B cell (primary cell): Measurements from ENCODE around the gene SEMA4D. TPM values are rescaled to one million over a fixed set of nuclear protein-coding genes. Genes with fewer than 3 reads are reported as not detected.

Experiments used
- ATAC-seq: fragments of 200-7000 bp; cut with Tn5 transposase; one replicate; pipeline ENCODE4 v1.10.0; 2021; ENCODE audit warnings: low read depth, mild to moderate bottlenecking, moderate number of reproducible peaks, moderate library complexity
- CTCF ChIA-PET: fragments of 350-600 bp; sonication (Branson Sonifier 250); formaldehyde crosslinking; loops from one replicate; lab custom pipeline; 2021; ENCODE audit warnings: antibody characterized with exemption, inconsistent platforms; lab: Charles Lee
- POLR2A ChIA-PET: fragments of 350-600 bp; sonication (Branson Sonifier 250); formaldehyde crosslinking; loops from one replicate; lab custom pipeline; 2021; ENCODE audit warnings: antibody characterized with exemption; lab: Charles Lee
- DNase-seq: peaks from one replicate; pipeline ENCODE4 v3.0.0; 2013
- H2AFZ ChIP-seq: 2 replicates; pipeline ENCODE4 v1.6.1; 2012; ENCODE audit warnings: mild to moderate bottlenecking, low read depth, low read length; ENCODE audit not compliant: insufficient read depth, poor library complexity, severe bottlenecking
- H3K27ac ChIP-seq, 2 donors: 1 replicate in 1 of 2; 2 replicates in 1 of 2; pipeline ENCODE4 v1.5.1; 2012 to 2013; ENCODE audit warnings: low read length in 2 of 2, mild to moderate bottlenecking in 2 of 2, moderate library complexity in 1 of 2
- H3K27me3 ChIP-seq, 4 experiments: fragments of 200-600 bp in 1 of 4; sonication (generic) in 1 of 4; replicated peaks in 1 of 4; 1 replicate in 2 of 4; 2 replicates in 2 of 4; pipeline versions ENCODE4 v1.6.1 to v1.7.0; 2013 to 2016; ENCODE audit warnings: low read length in 3 of 4, mild to moderate bottlenecking in 2 of 4, mixed read lengths in 1 of 4, moderate library complexity in 1 of 4; ENCODE audit not compliant: insufficient read depth in 4 of 4, control insufficient read depth in 3 of 4; ENCODE audit errors: control extremely low read depth in 1 of 4
- H3K36me3 ChIP-seq, 2 experiments: replicated peaks in 1 of 2; 1 replicate in 1 of 2; 2 replicates in 1 of 2; pipeline versions ENCODE4 v1.6.1 to v1.7.1; 2013; ENCODE audit warnings: low read length in 1 of 2; ENCODE audit not compliant: insufficient read depth in 2 of 2, control insufficient read depth in 1 of 2; ENCODE audit errors: control extremely low read depth in 1 of 2, extremely low read depth in 1 of 2
- H3K4me1 ChIP-seq, 2 donors: fragments of 200-600 bp in 1 of 2; sonication (generic) in 1 of 2; 1 replicate in 1 of 2; 2 replicates in 1 of 2; pipeline versions ENCODE4 v1.5.1 to v1.6.1; 2013 to 2017; ENCODE audit warnings: low read length in 2 of 2; ENCODE audit not compliant: control insufficient read depth in 2 of 2, insufficient read depth in 2 of 2
- H3K4me2 ChIP-seq: replicated peaks from 2 replicates; pipeline ENCODE3; 2012; ENCODE audit warnings: mild to moderate bottlenecking, low read depth, low read length; ENCODE audit not compliant: poor library complexity, severe bottlenecking
- H3K4me3 ChIP-seq, 5 experiments: fragments of 200-600 bp in 1 of 5; sonication (generic) in 1 of 5; 1 replicate in 3 of 5; 2 replicates in 2 of 5; pipeline versions ENCODE4 v1.5.1 to v1.7.0; 2011 to 2016; ENCODE audit warnings: low read length in 4 of 5, mild to moderate bottlenecking in 4 of 5, low read depth in 2 of 5, control low read depth in 1 of 5, moderate library complexity in 1 of 5; ENCODE audit not compliant: insufficient read depth in 1 of 5; ENCODE audit errors: control extremely low read depth in 1 of 5, extremely low read depth in 1 of 5
- H3K79me2 ChIP-seq: fragments of 200-600 bp; sonication (generic); one replicate; pipeline ENCODE4 v1.6.0; 2016; ENCODE audit warnings: low read length; ENCODE audit not compliant: control insufficient read depth, insufficient read depth
- H3K9ac ChIP-seq: fragments of 200-600 bp; sonication (generic); 2 replicates; pipeline ENCODE4 v1.6.1; 2017; ENCODE audit warnings: mild to moderate bottlenecking, low read length, moderate library complexity
- H3K9me3 ChIP-seq, 3 donors: one replicate each; pipeline versions ENCODE4 v1.6.1 to v1.7.1; 2013; ENCODE audit warnings: low read length in 2 of 3; ENCODE audit not compliant: control insufficient read depth in 2 of 3, insufficient read depth in 1 of 3; ENCODE audit errors: control extremely low read depth in 1 of 3
- H4K20me1 ChIP-seq: 2 replicates; pipeline ENCODE4 v1.6.0; 2012; ENCODE audit warnings: mild to moderate bottlenecking, low read length; ENCODE audit not compliant: insufficient read depth, control insufficient read depth, poor library complexity, severe bottlenecking
- H3K27ac Mint-ChIP-seq: one replicate; pipeline ENCODE4 v1.8.0; 2021; ENCODE audit warnings: mixed read lengths
- H3K27me3 Mint-ChIP-seq: one replicate; pipeline ENCODE4 v1.8.0; 2021; ENCODE audit warnings: mixed read lengths
- H3K4me1 Mint-ChIP-seq: one replicate; pipeline ENCODE4 v1.8.0; 2021; ENCODE audit warnings: mixed read lengths
- H3K4me3 Mint-ChIP-seq: one replicate; pipeline ENCODE4 v1.8.0; 2021; ENCODE audit warnings: mixed read lengths
- H3K9me3 Mint-ChIP-seq: one replicate; pipeline ENCODE4 v1.8.0; 2022; ENCODE audit warnings: mixed read lengths; ENCODE audit not compliant: insufficient read depth
- EZH2 ChIP-seq: IDR thresholded peaks from 2 replicates; pipeline ENCODE4 v1.6.1; 2012; ENCODE audit warnings: borderline replicate concordance, low read depth, mild to moderate bottlenecking, moderate library complexity, low read length; ENCODE audit not compliant: insufficient read depth, poor library complexity, severe bottlenecking
- WGBS: methylation state at CpG from one replicate; pipeline ENCODE4 v1.1.5; 2013; ENCODE audit warnings: missing lambda C conversion rate; ENCODE audit not compliant: insufficient coverage; 5-methylcytosine and 5-hydroxymethylcytosine counted together
- intact Hi-C: fragments of 100-400 bp; cut with micrococcal nuclease; formaldehyde crosslinking; loops from one replicate; pipeline ENCODE4 v1.10.0; 2022
- polyA plus RNA-seq: library from polyadenylated mRNA; depleted of rRNA; stranded (reverse); fragments of >200 nt; gene quantifications from 2 replicates; pipeline ENCODE4 v1.2.3, GENCODE V29; 2012
- total RNA-seq, 2 donors: library from RNA; stranded (reverse); fragments of 120-200 nt in 1 of 2; gene quantifications; 1 replicate in 1 of 2; 2 replicates in 1 of 2; pipeline versions ENCODE4 v1.2.3 to v1.2.4, GENCODE V29; 2013 to 2022
- TF ChIP-seq, protein P1 (sequence below): fragments of 200-600 bp; IDR thresholded peaks from one replicate; pipeline ENCODE4 v1.8.0; 2022; ENCODE audit warnings: antibody characterized with exemption, mild to moderate bottlenecking

The SEMA4D gene
- total and polyA plus RNA-seq, 2 donors (not counting 1 experiment from before 2014, with no cell fraction given), result 53.6 to 231 TPM

DNA sequence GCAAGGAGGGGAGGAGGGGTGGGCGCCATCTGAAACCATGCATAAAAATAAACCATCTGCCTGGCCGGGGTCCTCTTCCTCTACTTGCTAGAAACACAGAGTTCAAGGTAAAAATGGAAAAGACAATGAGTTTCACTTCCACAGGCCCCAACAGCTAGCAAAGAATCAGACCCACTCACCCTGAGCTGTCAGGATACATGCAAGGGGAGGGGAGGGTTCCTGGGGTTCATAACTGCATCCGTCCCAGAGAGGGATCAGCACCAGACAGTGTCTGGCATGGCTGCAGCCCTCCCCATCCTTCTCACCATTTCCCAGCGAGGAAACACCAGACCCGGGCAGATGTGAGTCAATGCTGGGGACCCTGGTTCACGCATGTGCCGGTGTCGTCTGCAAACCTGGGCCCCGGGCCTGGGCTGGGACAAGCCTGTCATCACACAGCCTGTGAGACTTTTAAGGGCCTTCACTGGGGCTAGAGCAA lies 55.4 kb downstream of the SEMA4D start:
- Histone ChIP-seq H3K4me1 (peaks cover 46 to 68% of the 10 kb centered on the region in 2 donors), H3K4me2 (peak overlapping the region; percentile 75), H3K36me3 (peaks cover 0 to 14% of the 10 kb centered on the region in 2 experiments), H3K27ac (peak overlapping the region; percentile 10 to 63), H2AFZ (no peak overlapping the region), H3K27me3 (no peaks in the 10 kb centered on the region), H3K79me2 (peaks cover 83% of the 10 kb centered on the region), H3K4me3 (peak overlapping the region in 1 of 5 experiments; percentile 37), H3K9ac (peak overlapping the region; percentile 48), H3K9me3 (no peaks in the 10 kb centered on the region), H4K20me1 (peaks cover 85% of the 10 kb centered on the region)
- 24% methylated on average over 8 of the region's 9 CpGs for WGBS
- DNase-seq (peak; percentile 60), ATAC-seq (peak; percentile 53)
- H3K4me1 Mint-ChIP-seq, result peaks cover 84% of the 10 kb centered on the region
- H3K27me3 Mint-ChIP-seq, result no peaks in the 10 kb centered on the region
- peak overlapping the region; percentile 68 for H3K27ac Mint-ChIP-seq
- POLR2A ChIA-PET, result interaction anchor here (0.6 to 1.5 kb wide), 4 partner anchors 13 to 42 kb away, joined by 3 to 4 read pairs (median 3); no protein-coding TSS in a partner anchor
- H3K4me3 Mint-ChIP-seq, result peak overlapping the region; percentile 68
- CTCF ChIA-PET, result interaction anchor here (2.9 kb wide), 1 partner anchor 106 kb away, joined by 11 read pairs; no protein-coding TSS in a partner anchor
- intact Hi-C loops, result loop anchor here (5.0 kb wide), 1 partner anchor 65 kb away; no protein-coding TSS in a partner anchor
- TF ChIP-seq, protein P1, sequence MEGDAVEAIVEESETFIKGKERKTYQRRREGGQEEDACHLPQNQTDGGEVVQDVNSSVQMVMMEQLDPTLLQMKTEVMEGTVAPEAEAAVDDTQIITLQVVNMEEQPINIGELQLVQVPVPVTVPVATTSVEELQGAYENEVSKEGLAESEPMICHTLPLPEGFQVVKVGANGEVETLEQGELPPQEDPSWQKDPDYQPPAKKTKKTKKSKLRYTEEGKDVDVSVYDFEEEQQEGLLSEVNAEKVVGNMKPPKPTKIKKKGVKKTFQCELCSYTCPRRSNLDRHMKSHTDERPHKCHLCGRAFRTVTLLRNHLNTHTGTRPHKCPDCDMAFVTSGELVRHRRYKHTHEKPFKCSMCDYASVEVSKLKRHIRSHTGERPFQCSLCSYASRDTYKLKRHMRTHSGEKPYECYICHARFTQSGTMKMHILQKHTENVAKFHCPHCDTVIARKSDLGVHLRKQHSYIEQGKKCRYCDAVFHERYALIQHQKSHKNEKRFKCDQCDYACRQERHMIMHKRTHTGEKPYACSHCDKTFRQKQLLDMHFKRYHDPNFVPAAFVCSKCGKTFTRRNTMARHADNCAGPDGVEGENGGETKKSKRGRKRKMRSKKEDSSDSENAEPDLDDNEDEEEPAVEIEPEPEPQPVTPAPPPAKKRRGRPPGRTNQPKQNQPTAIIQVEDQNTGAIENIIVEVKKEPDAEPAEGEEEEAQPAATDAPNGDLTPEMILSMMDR, result no peak
- no peak for TF ChIP-seq EZH2
- no peaks in the 10 kb centered on the region for H3K9me3 Mint-ChIP-seq

DNA sequence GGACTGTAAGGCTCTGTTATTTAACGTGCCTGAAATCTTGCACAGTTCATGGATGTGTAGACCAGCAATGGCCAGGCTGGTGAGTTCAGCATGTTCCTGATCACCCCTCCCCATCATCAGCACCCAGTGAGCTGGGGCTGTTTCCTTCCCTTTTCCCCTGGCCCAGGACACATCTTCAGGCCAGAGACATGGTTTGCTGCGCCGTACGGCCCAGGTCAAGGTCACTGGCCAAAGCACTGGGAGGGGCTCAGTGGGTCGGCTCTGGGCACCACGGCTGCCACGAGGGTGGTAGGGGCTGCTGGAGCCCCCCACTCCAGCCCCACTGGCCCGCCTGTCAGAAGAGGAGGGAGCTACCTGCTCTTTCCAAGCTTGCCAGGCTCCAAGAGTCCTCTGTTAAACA lies 55.9 kb downstream of the SEMA4D start:
- Mint-ChIP-seq H3K4me3 (peak overlapping the region; percentile 68), H3K9me3 (no peaks in the 10 kb centered on the region)

More for the DNA sequence above, 55.9 kb downstream of the SEMA4D start:
- Histone ChIP-seq H3K9me3 (no peaks in the 10 kb centered on the region), H3K9ac (peak overlapping the region; percentile 48), H3K27ac (peak overlapping the region; percentile 10 to 63), H3K36me3 (peaks cover 0 to 14% of the 10 kb centered on the region in 2 experiments), H3K79me2 (peaks cover 83% of the 10 kb centered on the region), H3K4me3 (peak overlapping the region in 1 of 5 experiments; percentile 37), H3K4me1 (peaks cover 51 to 68% of the 10 kb centered on the region in 2 donors), H3K27me3 (no peaks in the 10 kb centered on the region), H4K20me1 (peaks cover 85% of the 10 kb centered on the region), H2AFZ (no peak overlapping the region), H3K4me2 (peak overlapping the region; percentile 75)
- ChIA-PET POLR2A (interaction anchor here (0.6 to 1.5 kb wide), 4 partner anchors 13 to 41 kb away, joined by 3 to 4 read pairs (median 3); no protein-coding TSS in a partner anchor), CTCF (interaction anchor here (1.5 to 2.9 kb wide), 2 partner anchors 94 to 106 kb away, joined by 3 to 11 read pairs; no protein-coding TSS in a partner anchor)
- no peak for TF ChIP-seq EZH2
- TF ChIP-seq, protein P1, result no peak
- peaks cover 85% of the 10 kb centered on the region for H3K4me1 Mint-ChIP-seq
- 82% methylated on average over 1 of the region's 8 CpGs for WGBS
- DNase-seq (no peak), ATAC-seq (no peak)
- H3K27me3 Mint-ChIP-seq, result no peaks in the 10 kb centered on the region
- intact Hi-C loops, result loop anchor here (5.0 kb wide), 1 partner anchor 65 kb away; no protein-coding TSS in a partner anchor
- H3K27ac Mint-ChIP-seq, result peak overlapping the region; percentile 73
